T-helper 2 cell (primary cell): ENCODE results near the gene ZNF639.
"Not testable (repeated sequence)": the region's sequence is repeated elsewhere in the genome, so short reads cannot be mapped to it uniquely, and the experiment has no call there.

Source experiments
- DNase-seq, 5 experiments: peaks; one replicate each; pipeline versions ENCODE4 v3.0.0 to v3.0.0-alpha.2; 2012 to 2022
- total RNA-seq, 2 donors: gene quantifications; one replicate each; lab custom pipeline; 2026; lab: John Stamatoyannopoulos, UW

Gene ZNF639, protein sequence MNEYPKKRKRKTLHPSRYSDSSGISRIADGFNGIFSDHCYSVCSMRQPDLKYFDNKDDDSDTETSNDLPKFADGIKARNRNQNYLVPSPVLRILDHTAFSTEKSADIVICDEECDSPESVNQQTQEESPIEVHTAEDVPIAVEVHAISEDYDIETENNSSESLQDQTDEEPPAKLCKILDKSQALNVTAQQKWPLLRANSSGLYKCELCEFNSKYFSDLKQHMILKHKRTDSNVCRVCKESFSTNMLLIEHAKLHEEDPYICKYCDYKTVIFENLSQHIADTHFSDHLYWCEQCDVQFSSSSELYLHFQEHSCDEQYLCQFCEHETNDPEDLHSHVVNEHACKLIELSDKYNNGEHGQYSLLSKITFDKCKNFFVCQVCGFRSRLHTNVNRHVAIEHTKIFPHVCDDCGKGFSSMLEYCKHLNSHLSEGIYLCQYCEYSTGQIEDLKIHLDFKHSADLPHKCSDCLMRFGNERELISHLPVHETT
- 83.4 to 105 reads per million in 2 donors for total RNA-seq

- peak; percentile 79 to 90 (median 82) for DNase-seq
Measured at GRCh38 chr3:179322286-179323196, at the start of gene ZNF639. ZNF639 (plus strand) TSS chr3:179323031; CDS start chr3:179328294, 5,263 bp downstream.

DNA sequence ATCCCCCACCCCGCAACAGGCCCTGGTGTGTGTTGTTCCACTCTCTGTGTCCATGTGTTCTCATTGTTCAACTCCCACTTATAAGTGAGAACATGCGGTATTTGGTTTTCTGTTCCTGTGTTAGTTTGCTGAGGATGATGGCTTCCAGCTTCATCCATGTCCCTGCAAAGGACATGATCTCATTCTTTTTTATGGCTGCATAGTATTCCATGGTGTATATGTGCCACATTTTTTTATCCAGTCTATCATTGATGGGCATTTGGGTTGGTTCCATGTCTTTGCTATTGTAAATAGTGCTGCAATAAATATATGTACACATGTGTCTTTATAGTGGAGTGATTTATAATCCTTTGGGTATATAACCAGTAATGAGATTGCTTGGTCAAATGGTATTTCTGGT lies 48.4 kb upstream of the ZNF639 start:
- not testable (repeated sequence) for DNase-seq

- no peak for DNase-seq
Measured at GRCh38 chr3:179276001-179276400, 46.8 kb upstream of the ZNF639 start.

DNA sequence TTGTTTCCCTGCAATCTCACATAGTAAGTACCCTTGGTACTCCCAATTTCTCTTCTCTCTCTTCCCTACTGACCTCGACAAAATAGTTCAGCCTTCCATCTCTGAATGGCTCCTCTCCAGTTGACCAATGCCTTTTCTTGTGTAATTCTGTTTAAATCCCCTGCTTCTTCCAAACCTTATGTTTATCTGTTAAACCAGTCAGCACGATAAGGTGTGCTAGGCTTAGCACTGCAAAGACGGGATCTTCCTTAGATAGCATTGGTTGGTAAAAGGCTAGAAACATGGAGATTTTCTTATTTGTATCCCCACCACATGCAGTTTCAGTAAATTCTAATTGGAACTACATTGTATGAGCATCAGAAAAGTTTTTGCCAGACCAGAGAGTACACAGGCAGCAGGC lies 46.1 kb upstream of the ZNF639 start:
- DNase-seq: no peak

- DNase-seq: no peak
Measured at GRCh38 chr3:179278151-179278550, 44.7 kb upstream of the ZNF639 start.

- no peak for DNase-seq
Measured at GRCh38 chr3:179278932-179279693, 43.7 kb upstream of the ZNF639 start.

- no peak for DNase-seq
Measured at GRCh38 chr3:179279837-179280236, 43.0 kb upstream of the ZNF639 start.

- DNase-seq: no peak
Measured at GRCh38 chr3:179281825-179282224, 41.0 kb upstream of the ZNF639 start.

GRCh38 chr3:179286331-179286730 lies 36.5 kb upstream of the ZNF639 start:
- DNase-seq: no peak

DNA sequence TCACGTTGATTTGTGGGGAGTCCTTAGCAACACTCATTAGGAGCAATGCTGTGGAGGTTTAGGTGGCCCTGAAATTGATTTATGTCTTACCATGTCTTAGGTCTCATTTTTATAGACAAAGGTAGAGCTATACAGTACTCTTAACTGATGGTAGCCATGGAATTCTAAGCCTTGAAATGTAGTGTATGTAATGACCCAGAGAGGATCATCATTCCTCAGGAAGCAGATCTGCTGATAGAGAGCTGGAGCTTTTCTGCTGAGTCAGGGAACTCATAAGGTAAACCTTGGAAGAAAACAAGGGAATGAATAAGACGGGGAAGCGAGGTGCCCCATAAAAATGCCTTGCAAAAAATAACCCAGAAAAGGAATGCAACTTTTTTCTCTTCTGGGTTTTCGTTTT lies 34.0 kb upstream of the ZNF639 start:
- DNase-seq: no peak

DNA sequence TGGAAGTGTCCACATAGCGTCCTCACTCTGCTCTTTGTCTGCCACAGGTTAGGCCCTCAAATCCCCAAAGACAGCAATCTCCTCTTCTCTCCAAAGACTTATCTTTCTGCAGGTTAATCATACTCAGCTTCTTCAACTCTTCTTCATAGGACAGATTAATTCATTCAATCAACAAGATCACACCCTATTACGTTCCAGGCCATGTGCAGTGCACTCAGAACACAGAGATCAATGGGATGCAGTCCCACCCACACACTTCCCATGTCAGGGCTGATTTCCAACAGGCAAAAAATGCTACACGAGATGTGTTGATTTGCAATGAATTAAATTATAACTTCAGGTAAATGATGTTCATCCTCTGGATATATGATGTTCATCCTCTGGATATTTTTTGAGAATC lies 33.5 kb upstream of the ZNF639 start:
- DNase-seq: no peak

GRCh38 chr3:179292450-179292849 lies 30.4 kb upstream of the ZNF639 start:
- no peak for DNase-seq

GRCh38 chr3:179297971-179298725 lies 24.7 kb upstream of the ZNF639 start:
- no peak for DNase-seq

GRCh38 chr3:179299316-179299715 lies 23.5 kb upstream of the ZNF639 start:
- no peak for DNase-seq

- no peak for DNase-seq
Measured at GRCh38 chr3:179299999-179300613, 22.7 kb upstream of the ZNF639 start.

GRCh38 chr3:179301645-179302044 lies 21.2 kb upstream of the ZNF639 start:
- no peak for DNase-seq

DNA sequence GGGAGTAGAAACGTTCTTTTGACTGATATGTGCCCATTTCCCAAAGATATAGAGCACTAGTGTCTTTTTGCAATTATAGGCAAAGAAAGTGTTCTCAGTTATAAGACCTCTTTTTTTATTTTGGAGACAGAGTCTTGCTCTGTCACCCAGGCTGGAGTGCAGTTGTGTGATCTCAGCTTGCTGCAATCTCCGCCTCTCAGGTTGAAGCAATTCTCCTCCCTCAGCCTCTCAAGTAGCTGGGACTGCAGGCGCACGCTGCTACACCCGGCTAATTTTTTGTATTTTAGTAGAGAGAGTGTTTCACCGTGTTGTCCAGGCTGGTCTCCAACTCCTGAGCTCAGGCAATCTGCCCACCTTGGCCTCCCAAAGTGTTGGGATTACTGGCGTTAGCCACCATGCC lies 20.7 kb upstream of the ZNF639 start:
- no peak for DNase-seq

- DNase-seq: no peak
Measured at GRCh38 chr3:179304605-179305004, 18.2 kb upstream of the ZNF639 start.

GRCh38 chr3:179307362-179307761 lies 15.5 kb upstream of the ZNF639 start:
- not testable (repeated sequence) for DNase-seq

DNA sequence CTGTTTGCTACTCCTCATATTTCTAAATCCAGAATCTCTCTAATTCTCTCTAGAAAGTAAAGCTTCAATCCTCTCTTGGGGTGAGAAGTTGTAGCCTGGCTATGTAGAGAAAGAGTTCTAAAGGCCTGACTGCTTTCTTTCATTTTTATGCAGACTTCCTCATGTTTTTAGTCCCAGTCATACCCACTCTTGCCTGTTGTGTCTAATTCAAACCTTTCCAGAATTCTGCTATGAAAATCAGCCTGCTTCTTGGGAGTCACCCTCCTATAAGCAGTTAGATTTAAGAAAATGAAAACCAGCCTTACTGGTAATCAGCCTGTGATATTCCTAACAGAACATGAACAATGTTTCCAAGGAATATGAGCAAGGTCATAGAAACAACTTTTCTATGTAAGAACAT lies 14.8 kb upstream of the ZNF639 start:
- DNase-seq: no peak
